Activated CD4-positive, alpha-beta T cell treated with anti-CD3 and anti-CD28 coated beads, Interleukin-2, amount 10 ng/mL, durations not matched to agents 7 days and 5 days (primary cell): ENCODE measurements around the gene EFNA1. TPM values are rescaled to one million over a fixed set of nuclear protein-coding genes. Genes with fewer than 3 reads are reported as not detected.
"Not testable (repeated sequence)": the region's sequence is repeated elsewhere in the genome, so short reads cannot be mapped to it uniquely, and the experiment has no call there.

Source experiments
- CTCF ChIA-PET: fragments of 350-600 bp; sonication (Branson Sonifier 250); formaldehyde crosslinking; loops from one replicate; lab custom pipeline; 2021; ENCODE audit warnings: antibody characterized with exemption; lab: Charles Lee
- POLR2A ChIA-PET: fragments of 350-600 bp; sonication (Branson Sonifier 250); formaldehyde crosslinking; loops from one replicate; lab custom pipeline; 2021; ENCODE audit warnings: antibody characterized with exemption; lab: Charles Lee
- DNase-seq: peaks from one replicate; pipeline ENCODE4 v3.0.0-alpha.2; 2020
- H3K27ac Mint-ChIP-seq: one replicate; pipeline ENCODE4 v1.8.0; 2021; ENCODE audit warnings: mild to moderate bottlenecking, moderate library complexity, mixed read lengths
- H3K27me3 Mint-ChIP-seq: one replicate; pipeline ENCODE4 v1.8.0; 2021; ENCODE audit warnings: mixed read lengths
- H3K36me3 Mint-ChIP-seq: one replicate; pipeline ENCODE4 v1.8.0; 2021; ENCODE audit warnings: low read depth, mixed read lengths
- H3K4me1 Mint-ChIP-seq: one replicate; pipeline ENCODE4 v1.8.0; 2021; ENCODE audit warnings: mixed read lengths
- H3K4me3 Mint-ChIP-seq: one replicate; pipeline ENCODE4 v1.8.0; 2021; ENCODE audit warnings: mild to moderate bottlenecking, moderate library complexity, mixed read lengths
- H3K9me3 Mint-ChIP-seq: one replicate; pipeline ENCODE4 v1.8.0; 2021; ENCODE audit warnings: mixed read lengths
- total RNA-seq, 2 experiments: library from RNA; stranded (reverse); gene quantifications; one replicate each; pipeline ENCODE4 v1.2.3, GENCODE V29; 2021

The EFNA1 gene
- total RNA-seq, 2 experiments from 2014 or later = 0.15 TPM; not detected in 1

- H3K9me3 Mint-ChIP-seq, H3K27ac Mint-ChIP-seq, H3K36me3 Mint-ChIP-seq, H3K4me3 Mint-ChIP-seq, DNase-seq, H3K4me1 Mint-ChIP-seq, POLR2A ChIA-PET: not testable (repeated sequence)
- peaks cover 23% of the 10 kb centered on the region for H3K27me3 Mint-ChIP-seq
- CTCF ChIA-PET = interaction anchor here (0.6 to 3.9 kb wide), 4 partner anchors 11 to 1766 kb away, joined by 3 to 16 read pairs (median 4); partner anchors contain the start of gene KRTCAP2
Observed at GRCh38 chr1:155118090-155118489, 9.6 kb upstream of the EFNA1 start.

- POLR2A ChIA-PET = no interaction called here
Observed at GRCh38 chr1:155120253-155120652, 7.4 kb upstream of the EFNA1 start.

GRCh38 chr1:155121249-155121648, 6.4 kb upstream of the EFNA1 start:
- CTCF ChIA-PET = interaction anchor here (0.6 to 1.2 kb wide), 3 partner anchors 52 to 337 kb away, joined by 3 read pairs; partner anchors contain the start of gene KRTCAP2
- H3K27me3 Mint-ChIP-seq = peaks cover 40% of the 10 kb centered on the region

More at GRCh38 chr1:155120253-155120652, 7.4 kb upstream of the EFNA1 start:
- Mint-ChIP-seq H3K4me3 (no peak overlapping the region), H3K4me1 (no peaks in the 10 kb centered on the region), H3K9me3 (no peaks in the 10 kb centered on the region), H3K27me3 (peaks cover 38% of the 10 kb centered on the region), H3K36me3 (no peaks in the 10 kb centered on the region), H3K27ac (no peak overlapping the region)
- no peak for DNase-seq
- CTCF ChIA-PET = interaction anchor here (1.2 kb wide), 1 partner anchor 53 kb away, joined by 3 read pairs; the partner anchor contains the start of gene KRTCAP2

GRCh38 chr1:155122308-155122707, 5.4 kb upstream of the EFNA1 start:
- Mint-ChIP-seq H3K36me3 (no peaks in the 10 kb centered on the region), H3K27me3 (peaks cover 49% of the 10 kb centered on the region), H3K27ac (no peak overlapping the region), H3K9me3 (no peaks in the 10 kb centered on the region), H3K4me1 (peaks cover 10% of the 10 kb centered on the region), H3K4me3 (no peak overlapping the region)
- no peak for DNase-seq
- ChIA-PET POLR2A (no interaction called here), CTCF (interaction anchor here (0.9 to 1.3 kb wide), 2 partner anchors 9 to 45 kb away, joined by 3 to 4 read pairs; no protein-coding TSS in a partner anchor)

More at GRCh38 chr1:155121249-155121648, 6.4 kb upstream of the EFNA1 start:
- H3K9me3 Mint-ChIP-seq = no peaks in the 10 kb centered on the region
- peaks cover 2% of the 10 kb centered on the region for H3K4me1 Mint-ChIP-seq
- DNase-seq = no peak
- no peak overlapping the region for H3K4me3 Mint-ChIP-seq
- POLR2A ChIA-PET = no interaction called here
- no peak overlapping the region for H3K27ac Mint-ChIP-seq
- no peaks in the 10 kb centered on the region for H3K36me3 Mint-ChIP-seq

- Mint-ChIP-seq H3K27me3 (peaks cover 61% of the 10 kb centered on the region), H3K36me3 (no peaks in the 10 kb centered on the region), H3K9me3 (no peaks in the 10 kb centered on the region), H3K4me3 (no peak overlapping the region), H3K4me1 (peaks cover 22% of the 10 kb centered on the region), H3K27ac (no peak overlapping the region)
- ChIA-PET CTCF (interaction anchor here (2.1 kb wide), 1 partner anchor 32 kb away, joined by 5 read pairs; no protein-coding TSS in a partner anchor), POLR2A (no interaction called here)
- no peak for DNase-seq
Observed at GRCh38 chr1:155123801-155124200, 3.9 kb upstream of the EFNA1 start.

GRCh38 chr1:155124503-155125463, 2.9 kb upstream of the EFNA1 start:
- H3K4me1 Mint-ChIP-seq = peaks cover 30% of the 10 kb centered on the region
- no peak for DNase-seq
- ChIA-PET POLR2A (no interaction called here), CTCF (interaction anchor here (0.6 to 2.1 kb wide), 4 partner anchors 33 to 422 kb away, joined by 3 to 5 read pairs (median 3); no protein-coding TSS in a partner anchor)
- H3K27ac Mint-ChIP-seq = no peak overlapping the region
- H3K27me3 Mint-ChIP-seq = peaks cover 60% of the 10 kb centered on the region
- no peaks in the 10 kb centered on the region for H3K9me3 Mint-ChIP-seq
- H3K4me3 Mint-ChIP-seq = no peak overlapping the region
- H3K36me3 Mint-ChIP-seq = no peaks in the 10 kb centered on the region

- Mint-ChIP-seq H3K27me3 (peaks cover 57% of the 10 kb centered on the region), H3K9me3 (no peaks in the 10 kb centered on the region), H3K36me3 (no peaks in the 10 kb centered on the region), H3K4me1 (peaks cover 33% of the 10 kb centered on the region), H3K4me3 (no peak overlapping the region), H3K27ac (no peak overlapping the region)
- DNase-seq = no peak
- CTCF ChIA-PET = interaction anchor here (0.6 to 2.1 kb wide), 5 partner anchors 34 to 423 kb away, joined by 3 to 5 read pairs (median 3); no protein-coding TSS in a partner anchor
- POLR2A ChIA-PET = no interaction called here
Observed at GRCh38 chr1:155125511-155125945, 2.1 kb upstream of the EFNA1 start.

GRCh38 chr1:155125946-155126555, 1.6 kb upstream of the EFNA1 start:
- no peak for DNase-seq
- Mint-ChIP-seq H3K27me3 (peaks cover 55% of the 10 kb centered on the region), H3K27ac (no peak overlapping the region), H3K36me3 (no peaks in the 10 kb centered on the region), H3K4me3 (no peak overlapping the region), H3K4me1 (peaks cover 36% of the 10 kb centered on the region), H3K9me3 (no peaks in the 10 kb centered on the region)
- CTCF ChIA-PET = interaction anchor here (0.6 to 2.1 kb wide), 6 partner anchors 10 to 424 kb away, joined by 3 to 5 read pairs (median 3); no protein-coding TSS in a partner anchor
- POLR2A ChIA-PET = no interaction called here

- Mint-ChIP-seq H3K9me3 (no peaks in the 10 kb centered on the region), H3K27me3 (peaks cover 52% of the 10 kb centered on the region), H3K36me3 (no peaks in the 10 kb centered on the region), H3K27ac (no peak overlapping the region), H3K4me1 (peaks cover 36% of the 10 kb centered on the region), H3K4me3 (peak overlapping the region; percentile 67)
- ChIA-PET POLR2A (no interaction called here), CTCF (interaction anchor here (1.1 kb wide), 2 partner anchors 11 to 41 kb away, joined by 3 read pairs; no protein-coding TSS in a partner anchor)
- peak; percentile 44 for DNase-seq
Observed at GRCh38 chr1:155126556-155127104, 1.0 kb upstream of the EFNA1 start.

- H3K4me3 Mint-ChIP-seq = peak overlapping the region; percentile 60
- no peak overlapping the region for H3K27ac Mint-ChIP-seq
- peaks cover 40% of the 10 kb centered on the region for H3K4me1 Mint-ChIP-seq
- H3K9me3 Mint-ChIP-seq = no peaks in the 10 kb centered on the region
- peaks cover 46% of the 10 kb centered on the region for H3K27me3 Mint-ChIP-seq
- POLR2A ChIA-PET = no interaction called here
- CTCF ChIA-PET = interaction anchor here (0.6 to 2.4 kb wide), 5 partner anchors 8 to 357 kb away, joined by 3 to 10 read pairs (median 3); partner anchors contain the start of genes KRTCAP2 and TRIM46
- H3K36me3 Mint-ChIP-seq = no peaks in the 10 kb centered on the region
- DNase-seq = no peak
Observed at GRCh38 chr1:155127967-155128754, 485 bp downstream of the EFNA1 start.

- Mint-ChIP-seq H3K27ac (peak overlapping the region; percentile 16), H3K36me3 (no peaks in the 10 kb centered on the region), H3K9me3 (no peaks in the 10 kb centered on the region), H3K4me3 (peak overlapping the region; percentile 60), H3K4me1 (peaks cover 42% of the 10 kb centered on the region), H3K27me3 (peaks cover 42% of the 10 kb centered on the region)
- CTCF ChIA-PET = interaction anchor here (0.6 to 4.0 kb wide), 6 partner anchors 11 to 356 kb away, joined by 3 to 19 read pairs (median 4); partner anchors contain the start of genes KRTCAP2 and TRIM46
- POLR2A ChIA-PET = no interaction called here
- no peak for DNase-seq
Observed at GRCh38 chr1:155128755-155129473, 1.2 kb downstream of the EFNA1 start.
